ENCODE data around the gene FAM50B.

Gene FAM50B

GRCh38 chr6:3823671-3824070 lies 25.5 kb upstream of the FAM50B start:
- Histone ChIP-seq H3K27me3 (replicated peaks; ENCODE audit: control insufficient read depth, insufficient read depth, low read length) (no peaks in the 10 kb centered on the region), H3K36me3 (ENCODE audit: control insufficient read depth, insufficient read depth, low read length, severe bottlenecking) (no peaks in the 10 kb centered on the region), H3K4me3 (ENCODE audit: low read length) (no peak overlapping the region), H3K9me3 (ENCODE audit: control insufficient read depth, low read length) (no peaks in the 10 kb centered on the region), H3K4me1 (ENCODE audit: control insufficient read depth, insufficient read depth, low read length) (peaks cover 77% of the 10 kb centered on the region), H3K9ac (ENCODE audit: low read length) (peak overlapping the region; percentile 9)
- DNase-seq (ENCODE audit: low read depth), result no peak

DNA sequence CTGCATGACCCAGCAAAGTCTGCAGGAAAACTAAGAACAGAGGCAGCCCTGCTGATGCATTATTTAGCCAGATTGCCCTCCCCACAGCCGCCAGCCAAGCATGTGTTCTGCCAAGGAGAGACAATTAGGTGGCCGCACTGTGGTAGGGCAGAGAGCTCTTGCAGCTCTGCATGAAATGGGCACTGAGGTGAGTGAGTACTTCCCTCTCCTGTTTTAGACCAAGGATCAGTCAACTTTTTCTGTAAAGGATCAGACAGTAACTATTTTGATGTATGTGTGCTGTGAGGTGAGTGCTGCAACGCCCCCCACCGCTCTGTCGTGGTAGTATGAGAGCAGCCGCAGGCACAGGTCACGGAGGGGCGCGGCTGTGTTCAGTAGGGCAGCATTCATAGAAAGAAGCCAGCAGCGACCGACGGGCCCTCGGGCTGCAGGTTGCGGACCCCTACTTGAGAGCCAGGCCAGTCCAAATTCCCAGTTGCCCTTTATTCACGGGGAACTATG lies 23.8 kb upstream of the FAM50B start:
- DNase-seq (ENCODE audit: low read depth), result peak; percentile 72
- Histone ChIP-seq H3K4me1 (ENCODE audit: control insufficient read depth, insufficient read depth, low read length) (peaks cover 72% of the 10 kb centered on the region), H3K9me3 (ENCODE audit: control insufficient read depth, low read length) (no peaks in the 10 kb centered on the region), H3K27me3 (replicated peaks; ENCODE audit: control insufficient read depth, insufficient read depth, low read length) (no peaks in the 10 kb centered on the region), H3K4me3 (ENCODE audit: low read length) (peak overlapping the region; percentile 73), H3K36me3 (ENCODE audit: control insufficient read depth, insufficient read depth, low read length, severe bottlenecking) (no peaks in the 10 kb centered on the region), H3K9ac (ENCODE audit: low read length) (peak overlapping the region; percentile 88)

DNA sequence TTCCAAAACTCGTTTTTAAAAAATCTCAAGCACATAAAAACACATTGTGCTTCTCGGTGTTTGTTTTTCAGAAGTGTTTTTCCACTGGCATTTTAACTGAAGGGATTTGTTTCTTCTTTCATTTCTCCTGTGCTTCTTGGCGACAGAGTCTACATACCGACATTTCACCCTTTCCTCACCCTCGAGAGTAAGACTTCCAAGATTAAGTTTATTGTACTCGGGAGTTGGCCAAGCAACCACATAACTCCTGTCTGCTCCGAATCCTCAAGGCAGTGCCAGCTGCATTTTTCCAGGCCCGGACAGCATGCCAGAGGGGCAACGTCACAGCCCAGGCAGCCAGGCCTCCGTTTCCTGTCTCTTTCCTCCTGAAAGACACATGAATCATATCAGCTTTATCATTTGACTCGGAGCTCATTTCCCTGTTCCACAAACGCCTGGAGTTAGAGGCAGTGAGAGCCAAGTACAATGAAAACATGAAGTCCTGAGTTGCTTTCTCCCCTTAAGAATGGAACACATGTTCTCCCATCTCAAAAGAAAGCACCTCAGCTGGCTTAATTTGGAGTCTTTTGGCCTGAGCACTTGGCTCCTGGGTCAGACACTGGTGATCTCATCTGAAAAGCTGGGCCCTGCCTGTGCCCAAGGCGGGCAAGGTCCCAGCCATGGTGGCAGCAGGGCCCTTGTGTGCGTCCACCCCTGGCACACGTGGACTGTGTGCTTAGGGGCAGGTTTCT lies 23.2 kb upstream of the FAM50B start:
- DNase-seq (ENCODE audit: low read depth), result peak; percentile 98

GRCh38 chr6:3829285-3829684 lies 19.9 kb upstream of the FAM50B start:
- Histone ChIP-seq H3K27me3 (replicated peaks; ENCODE audit: control insufficient read depth, insufficient read depth, low read length) (no peaks in the 10 kb centered on the region), H3K9ac (ENCODE audit: low read length) (no peak overlapping the region), H3K4me3 (ENCODE audit: low read length) (no peak overlapping the region), H3K36me3 (ENCODE audit: control insufficient read depth, insufficient read depth, low read length, severe bottlenecking) (no peaks in the 10 kb centered on the region), H3K9me3 (ENCODE audit: control insufficient read depth, low read length) (no peaks in the 10 kb centered on the region), H3K4me1 (ENCODE audit: control insufficient read depth, insufficient read depth, low read length) (peaks cover 42% of the 10 kb centered on the region)
- no peak for DNase-seq (ENCODE audit: low read depth)

More for the DNA sequence above, 23.2 kb upstream of the FAM50B start:
- Histone ChIP-seq H3K36me3 (ENCODE audit: control insufficient read depth, insufficient read depth, low read length, severe bottlenecking) (no peaks in the 10 kb centered on the region), H3K9me3 (ENCODE audit: control insufficient read depth, low read length) (no peaks in the 10 kb centered on the region), H3K9ac (ENCODE audit: low read length) (peak overlapping the region; percentile 88), H3K27me3 (replicated peaks; ENCODE audit: control insufficient read depth, insufficient read depth, low read length) (no peaks in the 10 kb centered on the region), H3K4me1 (ENCODE audit: control insufficient read depth, insufficient read depth, low read length) (peaks cover 72% of the 10 kb centered on the region), H3K4me3 (ENCODE audit: low read length) (peak overlapping the region; percentile 73)

- H3K27me3 ChIP-seq (replicated peaks; ENCODE audit: control insufficient read depth, insufficient read depth, low read length), result no peaks in the 10 kb centered on the region
- no peak overlapping the region for H3K9ac ChIP-seq (ENCODE audit: low read length)
- no peak for DNase-seq (ENCODE audit: low read depth)
- H3K36me3 ChIP-seq (ENCODE audit: control insufficient read depth, insufficient read depth, low read length, severe bottlenecking), result no peaks in the 10 kb centered on the region
- peaks cover 40% of the 10 kb centered on the region for H3K4me1 ChIP-seq (ENCODE audit: control insufficient read depth, insufficient read depth, low read length)
- no peaks in the 10 kb centered on the region for H3K9me3 ChIP-seq (ENCODE audit: control insufficient read depth, low read length)
- H3K4me3 ChIP-seq (ENCODE audit: low read length), result no peak overlapping the region
These were observed 18.4 kb upstream of the FAM50B start for GRCh38 chr6:3830806-3831205.

DNA sequence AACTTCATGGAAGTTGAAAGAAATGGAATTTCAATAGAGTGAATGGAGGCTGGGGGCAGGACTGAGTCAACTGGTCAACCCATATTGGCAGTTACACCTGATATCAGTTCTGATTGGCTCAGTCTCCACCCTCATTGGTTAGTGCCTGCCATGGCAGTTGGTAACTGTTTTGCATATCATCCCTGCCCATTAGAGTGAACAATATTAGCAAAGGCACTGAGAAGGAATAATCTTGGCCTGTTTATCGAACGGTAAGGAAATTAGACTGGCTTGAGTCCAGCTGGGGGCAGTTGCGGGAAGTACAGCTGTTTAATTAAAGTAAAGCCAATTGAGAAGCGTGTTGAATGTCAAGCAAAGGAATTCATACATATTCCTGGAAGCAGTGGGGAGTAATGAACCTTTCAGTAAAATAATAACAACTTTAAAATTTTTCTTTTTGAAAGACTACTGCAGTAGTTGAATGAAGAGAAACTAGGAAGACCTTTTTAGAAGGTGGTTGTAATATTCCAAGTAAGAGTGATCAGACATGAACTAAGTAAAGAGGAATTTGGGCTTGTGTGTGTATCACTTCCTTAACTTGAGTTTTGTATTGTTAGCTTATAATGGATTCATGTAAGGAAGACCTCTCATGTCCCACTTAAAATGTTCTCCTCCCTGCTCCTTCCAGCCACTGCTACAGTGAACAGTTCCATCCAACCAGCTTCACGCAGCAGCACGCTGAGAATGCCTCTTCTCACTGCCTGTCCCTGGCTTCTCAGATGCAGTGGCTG lies 17.2 kb upstream of the FAM50B start:
- no peaks in the 10 kb centered on the region for H3K36me3 ChIP-seq (ENCODE audit: control insufficient read depth, insufficient read depth, low read length, severe bottlenecking)
- H3K4me3 ChIP-seq (ENCODE audit: low read length), result no peak overlapping the region
- no peak for DNase-seq (ENCODE audit: low read depth)
- H3K4me1 ChIP-seq (ENCODE audit: control insufficient read depth, insufficient read depth, low read length), result peaks cover 42% of the 10 kb centered on the region
- no peaks in the 10 kb centered on the region for H3K9me3 ChIP-seq (ENCODE audit: control insufficient read depth, low read length)
- H3K9ac ChIP-seq (ENCODE audit: low read length), result no peak overlapping the region
- H3K27me3 ChIP-seq (replicated peaks; ENCODE audit: control insufficient read depth, insufficient read depth, low read length), result no peaks in the 10 kb centered on the region

DNA sequence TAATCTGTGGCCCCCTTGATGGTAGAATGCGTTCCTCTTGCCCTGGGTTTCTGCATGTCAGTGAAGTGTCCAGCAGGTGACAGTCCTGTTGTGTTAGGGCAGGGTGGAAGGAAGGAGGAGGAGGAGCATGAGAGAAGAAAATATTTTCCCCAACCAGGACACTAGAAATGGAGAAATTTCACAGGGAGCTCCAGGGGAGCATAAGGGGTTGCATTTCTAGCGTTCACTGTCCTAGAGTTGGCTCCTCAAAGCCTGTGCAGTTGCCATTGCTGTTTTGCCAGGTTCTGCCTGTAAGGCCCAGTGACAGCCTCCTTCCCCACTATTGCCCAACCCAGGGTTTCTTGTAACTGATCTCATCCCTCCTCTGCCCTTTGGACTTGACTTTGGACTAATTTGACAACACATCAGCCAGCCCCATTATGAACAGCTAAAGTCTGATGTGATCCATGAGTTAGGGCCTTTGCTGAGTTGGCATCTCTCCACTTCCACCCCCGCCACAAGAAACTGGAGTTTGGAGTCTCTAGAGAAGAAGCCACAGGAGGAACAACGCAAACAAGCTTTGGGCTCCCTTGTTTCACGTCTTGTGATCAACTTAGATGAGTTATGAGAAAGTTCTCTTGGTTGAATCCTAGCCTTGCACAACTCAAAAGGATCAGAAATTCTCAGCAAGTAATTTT lies 14.0 kb upstream of the FAM50B start:
- peak overlapping the region; percentile 65 for H3K9ac ChIP-seq (ENCODE audit: low read length)
- no peaks in the 10 kb centered on the region for H3K27me3 ChIP-seq (replicated peaks; ENCODE audit: control insufficient read depth, insufficient read depth, low read length)
- H3K9me3 ChIP-seq (ENCODE audit: control insufficient read depth, low read length), result no peaks in the 10 kb centered on the region
- peak; percentile 43 for DNase-seq (ENCODE audit: low read depth)
- H3K4me3 ChIP-seq (ENCODE audit: low read length), result peak overlapping the region; percentile 61
- no peaks in the 10 kb centered on the region for H3K36me3 ChIP-seq (ENCODE audit: control insufficient read depth, insufficient read depth, low read length, severe bottlenecking)
- peaks cover 42% of the 10 kb centered on the region for H3K4me1 ChIP-seq (ENCODE audit: control insufficient read depth, insufficient read depth, low read length)

DNA sequence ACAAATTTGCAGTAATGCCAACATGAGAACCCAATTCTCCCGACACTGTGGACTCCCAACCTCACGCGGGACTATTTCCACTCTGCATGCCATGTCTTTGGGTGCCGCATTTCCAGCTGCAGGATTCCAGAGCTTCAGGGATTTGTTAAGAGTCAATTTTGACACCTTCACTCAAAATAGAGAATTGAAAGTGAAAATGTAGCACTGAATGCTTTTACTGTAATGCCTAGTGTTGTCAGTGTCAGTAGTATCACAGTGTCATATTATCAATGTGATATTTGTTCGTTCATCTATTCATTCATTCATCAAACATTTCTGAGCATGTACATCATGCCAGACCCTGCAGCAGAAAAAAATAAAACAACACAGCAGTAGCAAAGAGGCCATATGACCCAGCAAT lies 13.4 kb upstream of the FAM50B start:
- no peak for DNase-seq (ENCODE audit: low read depth)
- Histone ChIP-seq H3K4me3 (ENCODE audit: low read length) (peak overlapping the region; percentile 61), H3K27me3 (replicated peaks; ENCODE audit: control insufficient read depth, insufficient read depth, low read length) (no peaks in the 10 kb centered on the region), H3K9ac (ENCODE audit: low read length) (peak overlapping the region; percentile 65), H3K36me3 (ENCODE audit: control insufficient read depth, insufficient read depth, low read length, severe bottlenecking) (no peaks in the 10 kb centered on the region), H3K4me1 (ENCODE audit: control insufficient read depth, insufficient read depth, low read length) (peaks cover 41% of the 10 kb centered on the region), H3K9me3 (ENCODE audit: control insufficient read depth, low read length) (no peaks in the 10 kb centered on the region)

GRCh38 chr6:3836566-3836965 lies 12.6 kb upstream of the FAM50B start:
- no peak for DNase-seq (ENCODE audit: low read depth)
- Histone ChIP-seq H3K9me3 (ENCODE audit: control insufficient read depth, low read length) (no peaks in the 10 kb centered on the region), H3K27me3 (replicated peaks; ENCODE audit: control insufficient read depth, insufficient read depth, low read length) (no peaks in the 10 kb centered on the region), H3K4me1 (ENCODE audit: control insufficient read depth, insufficient read depth, low read length) (peaks cover 45% of the 10 kb centered on the region), H3K4me3 (ENCODE audit: low read length) (no peak overlapping the region), H3K36me3 (ENCODE audit: control insufficient read depth, insufficient read depth, low read length, severe bottlenecking) (no peaks in the 10 kb centered on the region), H3K9ac (ENCODE audit: low read length) (no peak overlapping the region)

DNA sequence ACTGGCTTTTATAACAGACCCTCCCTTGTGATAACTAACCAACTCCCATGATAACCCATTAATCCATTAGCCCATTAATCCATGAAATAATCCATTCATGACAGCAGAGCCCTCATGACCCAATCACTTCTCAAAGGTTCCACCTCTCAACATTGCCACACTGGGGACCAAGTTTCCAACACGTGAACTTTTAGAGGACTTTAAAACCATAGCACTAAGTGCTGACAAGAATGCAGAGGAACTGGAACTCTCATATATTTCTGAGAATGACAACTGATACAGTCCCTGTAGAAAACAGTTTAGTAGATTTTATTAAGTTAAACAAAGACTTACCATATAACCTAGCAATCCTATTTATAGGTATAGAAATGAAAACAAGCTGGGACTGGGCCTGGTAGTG lies 11.4 kb upstream of the FAM50B start:
- Histone ChIP-seq H3K4me1 (ENCODE audit: control insufficient read depth, insufficient read depth, low read length) (peaks cover 57% of the 10 kb centered on the region), H3K9me3 (ENCODE audit: control insufficient read depth, low read length) (no peaks in the 10 kb centered on the region), H3K27me3 (replicated peaks; ENCODE audit: control insufficient read depth, insufficient read depth, low read length) (no peaks in the 10 kb centered on the region), H3K36me3 (ENCODE audit: control insufficient read depth, insufficient read depth, low read length, severe bottlenecking) (no peaks in the 10 kb centered on the region), H3K4me3 (ENCODE audit: low read length) (no peak overlapping the region), H3K9ac (ENCODE audit: low read length) (no peak overlapping the region)
- no peak for DNase-seq (ENCODE audit: low read depth)

Measured in adipocyte (in vitro differentiated cells).